H1 (cell line): ENCODE measurements around the gene SLC6A2.

Experiments used
- CTCF ChIP-seq, 3 experiments: IDR thresholded peaks; 1 replicate in 2 of 3; 2 replicates in 1 of 3; pipeline versions ENCODE4 v1.5.1 to v1.6.1; 2011; ENCODE audit warnings: low read length in 3 of 3, mild to moderate bottlenecking in 3 of 3, inconsistent platforms in 2 of 3, low read depth in 1 of 3, moderate library complexity in 1 of 3; ENCODE audit not compliant: insufficient read depth in 1 of 3; ENCODE audit errors: control extremely low read depth in 1 of 3
- EP300 ChIP-seq, 2 experiments: IDR thresholded peaks; 1 replicate in 1 of 2; 2 replicates in 1 of 2; pipeline ENCODE4 v1.6.1; 2011 to 2012; ENCODE audit warnings: low read depth in 2 of 2, low read length in 2 of 2, mild to moderate bottlenecking in 2 of 2, borderline replicate concordance in 1 of 2, inconsistent platforms in 1 of 2, moderate library complexity in 1 of 2
- JUN ChIP-seq: IDR thresholded peaks from 2 replicates; pipeline ENCODE4 v1.6.1; 2011; ENCODE audit warnings: low read depth, mild to moderate bottlenecking, improper control_type of control experiment, low read length
- POLR2A ChIP-seq, 2 experiments: IDR thresholded peaks; 1 replicate in 1 of 2; 2 replicates in 1 of 2; pipeline ENCODE4 v1.6.1; 2011; ENCODE audit warnings: low read depth in 2 of 2, low read length in 2 of 2, mild to moderate bottlenecking in 2 of 2; ENCODE audit errors: control extremely low read depth in 1 of 2
- TAF1 ChIP-seq: IDR thresholded peaks from 2 replicates; pipeline ENCODE4 v1.6.1; 2011; ENCODE audit warnings: mild to moderate bottlenecking, low read depth, low read length

- TF ChIP-seq POLR2A (IDR thresholded peaks at IDR 0.05; ENCODE audit: control extremely low read depth in 1 of 2, low read depth in 2 of 2, low read length in 2 of 2) (no peak), EP300 (IDR thresholded peaks at IDR 0.05; ENCODE audit: borderline replicate concordance in 1 of 2, low read depth in 2 of 2, low read length in 2 of 2) (no peak), JUN (no peak), CTCF (IDR thresholded peaks at IDR 0.05; ENCODE audit: control extremely low read depth in 1 of 3, insufficient read depth in 1 of 3, low read depth in 1 of 3, low read length in 3 of 3) (no peak), TAF1 (no peak)
Observed at GRCh38 chr16:55651841-55652824, 3.7 kb upstream of the SLC6A2 start.
